GM18502 (cell line): ENCODE measurements around the gene JAZF1.
"Not testable (repeated sequence)": the region's sequence is repeated elsewhere in the genome, so short reads cannot be mapped to it uniquely, and the experiment has no call there.

Source experiments
- ATAC-seq: cut with Tn5 transposase; IDR thresholded peaks from one replicate; pipeline ENCODE4 v1.9.1; 2021; ENCODE audit warnings: mild to moderate bottlenecking; ENCODE audit not compliant: unreplicated experiment, poor library complexity

JAZF1 gene

DNA sequence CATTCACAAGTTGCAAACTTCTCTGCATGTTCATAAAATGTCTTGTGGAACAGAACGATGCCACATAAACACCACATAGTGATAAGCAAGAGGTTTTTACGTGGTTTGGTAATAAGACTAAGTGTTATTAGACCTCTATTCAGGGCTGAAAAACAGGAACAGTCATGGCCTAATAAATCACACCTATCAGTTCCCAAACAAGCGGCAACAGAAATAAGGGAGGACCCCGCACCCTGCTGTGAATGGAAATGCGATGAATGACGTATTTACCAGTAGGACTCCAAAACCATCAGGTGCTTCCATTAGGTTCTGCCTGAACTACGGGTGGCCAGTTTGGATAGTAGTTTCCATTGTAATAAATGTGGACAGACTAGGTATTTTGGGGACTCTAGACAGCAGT, 311.5 kb downstream of the JAZF1 start:
- ATAC-seq = no peak

DNA sequence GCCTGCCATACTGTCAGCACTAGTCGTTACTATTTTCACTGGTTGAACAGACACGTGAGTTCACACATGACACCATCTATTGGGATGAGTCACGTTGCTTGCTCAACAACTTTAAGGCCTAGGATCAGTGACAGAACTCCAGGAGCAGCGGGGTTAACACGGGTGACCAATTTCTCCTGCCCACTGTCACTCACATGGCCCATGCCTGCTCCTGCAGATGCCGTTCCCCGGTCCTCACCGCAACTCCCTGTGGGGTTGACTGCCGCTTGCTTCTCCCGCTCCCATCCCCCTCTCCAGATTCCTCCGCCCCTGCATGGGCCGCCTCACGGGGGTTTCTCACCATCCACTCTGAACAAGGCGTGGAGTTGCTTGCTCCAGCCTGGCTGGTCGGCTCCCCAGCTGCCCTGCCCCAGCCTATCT, 312.5 kb downstream of the JAZF1 start:
- ATAC-seq = no peak

DNA sequence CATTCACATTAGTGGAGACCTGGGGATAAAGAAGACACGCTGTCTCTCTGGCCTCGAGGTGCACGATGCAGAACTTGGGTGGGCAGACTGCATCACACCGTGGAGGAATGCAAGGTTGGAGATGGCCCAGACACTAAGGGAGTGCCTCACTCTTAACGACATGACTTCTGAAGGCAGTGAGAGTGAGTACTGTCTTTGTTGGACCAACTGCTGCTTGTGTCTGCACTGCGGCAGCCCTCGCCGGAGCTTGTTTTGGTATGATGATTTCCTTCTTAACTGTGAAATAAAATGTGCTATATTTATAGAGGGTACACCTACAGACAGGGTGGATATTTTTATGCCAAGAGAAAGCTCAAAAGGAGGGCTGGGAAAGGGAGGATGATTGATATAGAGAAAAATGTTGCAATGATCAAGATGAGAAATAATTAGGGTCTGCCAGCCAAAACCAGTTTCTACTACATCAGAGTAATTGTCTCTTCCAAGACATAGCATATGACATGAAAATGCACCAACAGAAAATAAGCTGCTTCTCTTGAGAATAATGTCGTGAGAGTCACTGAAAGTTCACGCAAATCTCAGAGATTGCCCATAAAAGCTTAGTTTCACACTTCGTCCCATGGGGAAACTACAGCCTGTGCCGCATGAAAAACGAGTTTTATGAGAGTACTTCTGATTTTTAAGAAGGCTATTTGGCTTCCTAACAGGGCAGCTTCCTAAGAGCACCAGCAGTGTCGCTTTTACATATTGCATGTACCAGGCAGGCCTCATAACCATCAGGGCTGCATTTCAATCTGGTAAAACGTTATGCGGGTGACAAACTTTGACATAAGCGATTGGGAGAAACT, 313.5 kb downstream of the JAZF1 start:
- ATAC-seq = no peak

DNA sequence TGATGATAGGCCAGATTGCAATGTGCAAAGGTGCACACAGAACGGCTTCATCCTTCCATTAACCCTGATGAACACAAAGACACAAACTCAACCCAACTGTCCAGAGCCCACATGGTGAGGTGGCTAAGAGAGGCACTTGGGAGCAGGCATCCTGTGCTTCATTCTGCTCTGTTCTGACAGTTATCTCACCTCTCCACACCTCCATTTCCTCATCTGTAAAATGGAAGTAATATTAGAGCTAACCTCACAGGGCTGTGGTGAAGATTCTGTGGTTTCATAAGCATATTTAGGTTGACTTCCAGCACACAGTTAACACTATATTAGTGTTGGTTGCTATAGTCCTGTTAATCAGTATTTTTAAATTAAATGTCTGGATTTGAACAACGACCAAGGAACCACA, 314.3 kb downstream of the JAZF1 start:
- no peak for ATAC-seq

DNA sequence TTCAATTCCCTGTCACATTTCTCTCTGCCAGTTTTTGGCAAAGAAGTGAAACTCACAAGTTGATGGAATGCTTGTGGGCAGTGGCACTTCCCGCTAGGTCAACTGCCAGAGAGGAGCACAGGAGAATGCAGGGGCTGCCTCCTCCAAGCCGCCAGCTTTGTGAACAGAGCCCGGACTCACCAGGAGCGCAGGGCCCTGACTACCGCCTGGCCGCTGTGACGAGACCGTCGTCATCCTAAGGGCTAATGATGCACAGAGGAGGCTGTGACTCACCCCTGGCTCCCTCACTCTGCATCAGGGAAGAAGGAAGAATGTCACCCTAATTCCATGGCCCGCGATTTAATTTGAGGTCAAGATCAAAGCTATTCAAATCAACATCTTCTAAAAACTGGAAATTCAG, 316.7 kb downstream of the JAZF1 start:
- no peak for ATAC-seq

DNA sequence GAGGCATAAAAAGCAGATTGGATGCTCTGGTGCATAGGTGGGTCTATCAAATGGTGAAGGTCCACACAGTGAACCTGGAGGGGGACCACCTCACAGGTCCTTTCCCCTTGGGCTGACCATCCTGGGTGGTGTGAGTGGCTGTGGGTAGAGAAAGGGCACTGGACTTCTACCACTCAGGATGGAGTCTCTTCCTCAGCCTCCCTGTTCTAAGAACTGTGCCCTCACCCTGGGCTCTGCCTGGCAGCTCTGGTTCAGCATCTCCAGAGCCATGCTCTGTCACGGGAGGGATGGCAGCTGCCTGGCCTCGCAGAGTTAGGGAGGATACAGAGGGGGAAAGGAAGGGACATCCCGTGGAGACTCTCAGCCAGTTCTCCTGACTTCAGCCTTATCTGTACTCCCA, 318.8 kb downstream of the JAZF1 start:
- no peak for ATAC-seq

DNA sequence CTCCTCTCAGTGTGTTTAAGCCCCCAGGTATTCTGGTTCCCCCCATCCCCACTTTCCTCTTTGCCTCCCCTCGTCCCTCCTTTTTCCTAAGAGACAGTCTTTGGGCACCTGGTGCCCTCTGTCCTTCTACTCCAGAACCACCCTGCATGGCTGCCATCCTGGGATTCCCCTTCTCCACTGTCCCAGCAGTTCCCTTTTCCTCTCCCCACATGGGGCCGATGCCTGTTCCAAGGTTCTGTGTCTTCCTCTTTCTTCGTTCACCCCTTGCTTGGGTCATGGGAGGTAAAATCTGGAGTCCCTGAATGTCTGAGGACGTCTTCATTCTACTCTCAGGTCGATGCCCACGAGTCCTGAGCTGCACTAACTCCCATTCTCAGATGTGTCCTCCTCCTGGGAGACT, 319.8 kb downstream of the JAZF1 start:
- ATAC-seq = no peak

DNA sequence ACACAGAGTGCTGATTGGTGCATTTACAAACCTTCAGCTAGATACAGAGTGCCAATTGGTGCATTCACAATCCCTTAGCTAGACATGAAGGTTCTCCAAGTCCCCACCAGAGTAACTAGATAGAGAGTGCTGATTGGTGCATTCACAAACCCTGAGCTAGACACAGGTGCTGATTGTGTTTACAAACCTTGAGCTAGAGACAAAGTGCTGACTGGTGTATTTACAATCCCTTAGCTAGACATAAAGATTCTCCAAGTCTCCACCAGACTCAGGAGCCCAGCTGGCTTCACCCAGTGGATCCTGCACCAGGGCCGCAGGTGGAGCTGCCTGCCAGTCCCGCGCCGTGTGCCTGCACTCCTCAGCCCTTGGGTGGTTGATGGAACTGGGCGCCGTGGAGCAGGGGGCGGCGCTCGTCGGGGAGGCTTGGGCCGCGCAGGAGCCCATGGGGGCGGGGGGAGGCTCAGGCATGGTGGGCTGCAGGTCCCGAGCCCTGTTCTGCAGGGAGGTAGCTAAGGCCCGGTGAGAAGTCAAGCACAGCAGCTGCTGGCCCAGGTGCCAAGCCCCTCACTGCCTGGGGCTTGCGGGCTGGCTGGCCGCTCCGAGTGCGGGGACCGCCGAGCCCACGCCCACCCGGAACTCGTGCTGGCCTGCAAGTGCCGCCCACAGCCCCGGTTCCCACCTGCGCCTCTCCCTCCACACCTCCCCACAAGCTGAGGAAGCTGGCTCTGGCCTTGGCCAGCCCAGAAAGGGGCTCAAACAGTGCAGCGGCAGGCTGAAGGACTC, 323.7 kb downstream of the JAZF1 start:
- not testable (repeated sequence) for ATAC-seq

DNA sequence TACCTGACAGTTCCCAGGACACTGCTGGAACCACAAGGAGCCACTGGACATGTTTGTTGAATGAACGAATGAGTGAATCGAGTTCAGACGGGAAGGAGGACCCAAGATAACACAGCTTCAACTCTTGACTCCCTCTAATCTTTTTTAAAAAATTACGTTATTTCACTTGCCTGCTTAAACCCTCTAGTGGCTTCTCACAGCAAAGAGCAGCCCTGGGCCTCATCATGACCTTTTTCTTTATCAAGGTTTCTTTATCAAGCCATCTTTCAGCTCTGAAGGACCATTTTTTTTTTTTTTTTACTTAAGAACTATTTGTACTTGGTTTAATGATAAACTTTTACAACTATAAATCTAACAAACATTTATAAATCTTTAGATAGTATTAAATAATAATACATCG, 330.1 kb downstream of the JAZF1 start:
- no peak for ATAC-seq

DNA sequence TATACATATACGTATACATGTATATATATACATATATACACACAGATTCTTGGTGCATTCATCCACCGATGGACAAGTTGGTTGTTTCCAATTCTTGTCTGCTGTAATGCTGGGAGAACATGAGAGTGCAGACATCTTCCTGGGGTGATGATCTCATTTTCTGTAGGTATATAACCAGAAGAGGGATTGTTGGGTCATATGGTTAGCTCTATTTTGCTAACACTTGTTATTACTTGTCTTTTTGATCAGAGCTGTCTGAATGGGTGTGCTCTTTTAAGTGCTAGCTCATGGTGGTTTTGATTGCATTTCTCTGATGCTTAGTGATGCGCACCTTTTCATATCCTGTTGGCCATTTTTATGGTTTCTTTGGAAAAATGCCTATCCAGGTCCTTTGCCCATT, 334.2 kb downstream of the JAZF1 start:
- ATAC-seq = no peak

DNA sequence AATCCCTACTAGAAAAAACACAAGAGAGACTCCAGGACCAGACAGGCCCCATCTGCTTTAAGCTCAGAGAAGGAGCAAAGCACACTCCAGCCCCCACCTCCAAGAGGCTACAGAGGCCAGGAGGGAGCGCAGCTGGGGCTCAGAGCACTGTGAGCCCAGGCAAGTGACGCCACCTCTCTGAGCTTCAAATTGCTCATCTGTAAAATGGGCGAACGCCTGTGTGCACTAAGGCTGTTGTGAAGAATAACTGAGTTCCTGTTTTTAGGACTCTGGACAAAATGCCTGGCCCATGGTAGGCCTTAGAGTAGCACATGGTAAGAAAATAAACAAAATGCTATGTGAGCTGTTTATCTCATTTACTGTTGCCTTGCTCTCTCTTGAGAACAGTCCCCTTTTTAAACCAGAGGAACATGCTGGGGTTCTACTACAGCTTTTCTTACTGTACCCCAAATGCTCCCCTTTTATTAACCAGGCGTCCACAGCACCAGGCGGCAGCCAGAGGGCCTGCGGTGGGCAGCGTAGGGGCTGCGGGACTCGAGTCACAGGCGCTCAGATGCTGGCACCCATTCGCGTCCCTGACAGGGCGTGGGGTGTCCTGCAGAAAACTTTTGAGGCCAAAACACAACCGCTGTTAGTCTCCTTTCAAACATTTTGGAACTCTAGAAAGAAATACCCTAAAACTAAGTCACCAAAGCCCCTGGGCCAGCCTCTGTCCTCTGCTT, 336.9 kb downstream of the JAZF1 start:
- no peak for ATAC-seq

DNA sequence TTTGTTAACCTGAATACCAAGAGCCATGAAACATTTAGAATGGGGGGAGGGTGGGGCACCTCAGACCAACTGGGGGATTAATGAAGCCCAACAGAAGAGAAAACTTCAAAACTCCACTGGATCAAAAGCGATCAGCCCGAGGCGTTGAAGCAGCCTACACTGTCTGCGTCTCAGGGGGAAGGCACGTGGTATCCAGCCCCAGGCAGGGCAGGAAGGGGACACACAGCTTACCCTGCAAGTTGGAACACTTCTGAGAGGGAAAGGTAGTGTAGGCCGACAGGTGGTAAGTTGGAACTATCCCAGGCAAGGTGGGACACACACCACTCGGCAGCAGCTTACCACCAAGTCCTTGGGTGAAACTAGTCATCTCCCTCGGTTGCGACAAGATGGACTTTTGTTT, 337.7 kb downstream of the JAZF1 start:
- no peak for ATAC-seq

DNA sequence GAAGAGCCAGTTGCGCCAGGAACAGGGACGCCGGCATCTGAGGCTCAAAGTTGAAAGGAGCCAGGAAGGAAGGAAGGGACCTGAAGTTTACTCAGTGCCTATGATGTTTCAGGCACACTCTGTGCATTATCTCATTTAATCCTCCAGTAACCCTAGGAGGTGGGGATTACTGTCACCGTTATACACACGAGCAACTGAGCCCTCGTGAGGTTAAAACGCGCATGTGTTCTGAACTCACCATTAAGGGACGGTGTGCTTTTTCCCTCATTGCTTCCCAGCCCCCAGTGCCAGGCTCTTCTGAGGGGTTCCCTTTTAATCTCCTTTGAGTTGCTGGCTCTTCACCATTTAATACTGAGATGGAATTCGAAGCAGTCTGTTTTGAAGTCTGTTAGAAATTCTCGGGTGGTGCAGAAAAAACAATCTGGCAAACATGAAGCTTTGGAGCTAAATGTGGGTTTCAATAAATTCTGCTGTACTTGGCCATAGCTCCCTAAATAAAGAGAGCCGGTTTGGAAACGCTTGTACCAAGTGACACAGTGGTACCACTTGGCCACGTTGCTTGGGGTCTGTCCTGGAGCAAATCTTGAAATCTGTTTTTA, 338.4 kb downstream of the JAZF1 start:
- ATAC-seq = no peak

DNA sequence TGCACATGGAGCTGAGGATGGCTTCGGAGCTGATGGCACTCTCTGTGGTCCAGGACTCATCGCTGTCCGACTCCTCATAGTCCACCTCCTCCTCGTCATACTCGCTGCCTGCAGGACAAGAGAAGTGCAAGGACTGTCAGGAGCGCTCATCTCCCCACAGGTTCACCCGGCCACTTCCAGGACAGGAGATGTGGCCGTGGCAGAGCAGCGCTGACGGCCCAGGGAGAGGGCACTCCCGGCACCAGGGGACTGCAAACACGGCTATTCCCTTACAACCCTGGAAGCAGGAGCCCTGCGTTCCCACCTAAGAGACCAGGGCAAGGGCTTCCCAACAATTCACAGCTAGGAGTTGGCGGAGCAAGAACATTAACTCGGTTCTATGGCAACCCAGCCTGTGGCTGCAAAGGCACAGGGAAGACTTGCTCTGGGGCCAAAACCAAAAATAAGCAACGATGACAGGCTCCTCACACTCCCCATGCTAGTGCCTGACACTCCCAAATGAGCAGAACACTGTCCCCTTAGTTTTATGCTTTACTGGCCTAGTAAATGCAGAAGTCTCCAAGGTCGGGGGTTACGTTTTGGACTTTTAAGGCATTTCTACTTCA, 339.7 kb downstream of the JAZF1 start:
- no peak for ATAC-seq

DNA sequence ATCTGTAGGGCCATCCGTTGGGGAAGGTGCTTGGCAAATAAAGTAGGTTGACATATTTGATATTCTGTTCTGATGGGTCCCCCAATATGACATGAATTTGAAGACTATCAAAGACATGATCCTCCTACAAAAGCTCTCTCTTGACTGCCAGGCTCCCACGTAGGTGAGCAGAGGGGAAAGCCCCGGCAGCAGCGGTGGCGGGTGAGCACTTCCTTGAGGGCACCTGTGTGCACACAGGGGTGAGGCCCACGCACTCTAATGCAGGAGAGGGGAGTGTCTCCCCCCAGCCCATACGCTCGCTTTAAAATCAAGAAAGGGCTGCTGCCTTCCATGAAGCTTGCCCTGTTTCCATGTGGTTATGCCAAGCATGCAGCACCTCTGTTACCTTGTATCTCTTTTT, 340.3 kb downstream of the JAZF1 start:
- no peak for ATAC-seq

DNA sequence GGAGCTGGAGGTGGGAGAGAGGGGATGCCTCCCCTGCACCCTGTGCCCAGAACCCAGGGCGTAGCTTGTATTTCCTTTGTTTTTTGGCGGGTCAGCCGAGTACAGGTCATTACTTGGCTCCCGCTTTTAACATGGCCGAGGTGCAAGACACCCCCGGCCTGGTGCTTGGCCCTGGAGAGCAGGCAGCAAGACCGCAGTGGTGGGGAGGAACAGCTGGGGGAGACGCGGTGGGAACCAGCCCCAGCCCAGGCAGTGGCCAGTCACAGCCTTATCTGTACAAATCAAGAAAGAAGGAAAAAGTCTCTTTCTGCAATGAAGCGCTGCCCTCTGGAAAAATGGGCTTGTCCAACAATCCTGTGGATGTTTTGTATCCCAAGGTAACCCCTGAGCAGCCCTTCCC, 341.5 kb downstream of the JAZF1 start:
- ATAC-seq = no peak

DNA sequence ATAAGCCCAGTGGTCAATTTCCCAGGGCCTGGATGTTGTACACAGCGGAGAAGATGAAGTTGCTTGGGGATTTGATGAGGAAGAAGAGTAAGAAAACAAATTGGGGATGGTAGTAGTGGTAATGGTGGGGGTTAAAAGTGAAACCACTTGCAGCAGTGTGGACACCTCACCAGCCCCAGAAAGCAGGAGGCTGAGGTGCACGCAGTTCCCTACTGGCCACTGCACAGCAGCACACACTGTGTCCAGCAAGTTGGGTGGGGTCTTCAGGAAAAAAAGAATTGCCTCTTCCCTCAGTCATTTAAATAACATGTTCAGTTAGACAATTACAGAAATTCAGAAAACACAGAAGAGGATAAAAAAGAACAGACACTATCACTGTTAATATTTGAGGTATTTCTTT, 344.1 kb downstream of the JAZF1 start:
- no peak for ATAC-seq

DNA sequence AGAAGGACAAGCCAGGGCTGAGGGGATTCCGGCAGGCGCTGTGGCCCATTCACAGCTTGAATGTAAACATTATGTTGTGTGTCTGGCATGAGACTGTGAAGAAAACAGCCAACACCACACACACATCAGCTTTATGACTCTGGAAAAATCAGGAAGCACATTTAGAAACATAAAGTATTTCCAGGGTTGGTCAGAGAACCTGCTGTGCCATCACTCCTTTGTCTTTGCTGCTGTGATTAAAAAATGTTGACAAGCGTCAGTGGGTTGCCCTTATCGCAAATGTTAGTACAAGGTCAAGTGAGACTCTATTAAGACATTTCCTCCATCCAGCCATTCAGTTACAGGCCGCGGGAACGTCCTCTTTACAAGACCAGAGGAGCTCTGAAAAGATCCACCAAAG, 345.2 kb downstream of the JAZF1 start:
- ATAC-seq = no peak

DNA sequence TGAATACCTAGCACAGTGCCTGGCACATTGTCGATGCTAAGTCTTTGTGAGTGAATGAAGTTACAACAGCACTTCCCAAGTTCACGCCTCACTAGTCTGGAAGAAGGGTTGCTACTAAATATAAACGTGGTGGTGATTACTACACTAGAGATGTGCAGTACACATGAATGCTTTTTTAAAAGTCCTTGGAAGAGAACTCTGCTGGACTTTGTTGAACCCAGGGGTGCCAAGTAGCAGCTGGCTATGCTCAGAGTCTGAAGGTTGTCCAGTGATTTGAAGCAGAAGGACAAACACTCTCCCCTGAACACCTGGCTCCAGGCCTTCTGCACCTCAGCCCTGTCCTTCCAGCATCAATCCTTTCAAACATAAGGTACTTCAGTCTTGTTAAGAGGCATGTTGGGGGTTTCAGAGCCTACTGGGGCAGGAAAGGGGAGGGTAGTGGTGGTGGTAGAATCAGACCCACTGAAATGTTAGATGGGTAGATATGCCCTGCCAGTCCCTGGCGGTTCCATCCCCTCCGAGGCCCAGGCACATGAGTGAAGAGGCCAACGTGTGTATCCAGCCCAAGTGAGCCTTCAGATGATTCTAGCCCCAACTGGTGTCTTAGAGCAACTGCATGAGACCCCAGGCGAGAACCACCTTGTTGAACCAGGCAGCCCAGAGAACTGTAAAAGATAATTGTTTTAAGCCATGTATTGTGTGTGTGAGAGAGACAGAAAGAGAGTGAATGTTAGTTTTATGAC, 346.2 kb downstream of the JAZF1 start:
- ATAC-seq = no peak

DNA sequence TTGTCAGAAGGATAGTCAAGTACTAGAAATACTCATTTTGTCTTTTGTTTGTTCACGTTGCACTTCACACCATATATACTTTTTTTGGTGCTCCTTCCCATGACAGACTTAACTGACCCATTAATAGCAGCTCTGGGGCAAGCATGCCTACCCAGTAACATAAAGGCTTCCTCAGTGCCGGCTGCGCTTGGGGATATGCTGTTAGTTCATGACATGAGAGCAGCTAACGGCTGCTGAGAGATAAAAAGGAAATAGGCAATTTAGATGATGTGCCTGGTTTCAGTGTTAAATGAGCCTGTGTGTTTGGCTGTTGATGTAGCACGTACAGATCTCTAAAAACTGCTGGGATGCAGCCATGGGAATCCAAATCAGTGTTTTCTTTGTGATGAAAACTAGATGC, 354.2 kb downstream of the JAZF1 start:
- ATAC-seq = no peak
